HG02981 (cell line): ENCODE measurements around the gene C1QC.
"Not testable (repeated sequence)": the region's sequence is repeated elsewhere in the genome, so short reads cannot be mapped to it uniquely, and the experiment has no call there.

Experiments used
- ATAC-seq: cut with Tn5 transposase; IDR thresholded peaks from one replicate; pipeline ENCODE4 v1.9.1; 2021; ENCODE audit warnings: mild to moderate bottlenecking, moderate library complexity; ENCODE audit not compliant: unreplicated experiment

Gene C1QC

GRCh38 chr1:22645931-22646330 is 2.5 kb downstream of the C1QC start:
- no peak for ATAC-seq

- ATAC-seq: no peak
Observed at GRCh38 chr1:22646384-22646783, 3.0 kb downstream of the C1QC start.

- ATAC-seq: no peak
Observed at GRCh38 chr1:22650089-22650693, 6.8 kb downstream of the C1QC start.

GRCh38 chr1:22651941-22652856 is 8.8 kb downstream of the C1QC start:
- no peak for ATAC-seq

GRCh38 chr1:22652881-22653316 is 9.5 kb downstream of the C1QC start, which contains the start of gene C1QB:
Gene C1QB (plus strand): TSS chr1:22653236. CDS start chr1:22659463, 6,227 bp downstream.
- no peak for ATAC-seq

- ATAC-seq: no peak
Observed at GRCh38 chr1:22654692-22655091, 11.3 kb downstream of the C1QC start.

GRCh38 chr1:22658385-22659163 is 15.1 kb downstream of the C1QC start:
- no peak for ATAC-seq

- ATAC-seq: no peak
Observed at GRCh38 chr1:22660716-22661241, 17.3 kb downstream of the C1QC start.

- no peak for ATAC-seq
Observed at GRCh38 chr1:22661880-22662279, 18.4 kb downstream of the C1QC start.

GRCh38 chr1:22662318-22662717 is 18.9 kb downstream of the C1QC start:
- no peak for ATAC-seq

- ATAC-seq: no peak
Observed at GRCh38 chr1:22662986-22663408, 19.6 kb downstream of the C1QC start.

GRCh38 chr1:22665752-22666151 is 22.3 kb downstream of the C1QC start:
- ATAC-seq: no peak

GRCh38 chr1:22666412-22666811 is 23.0 kb downstream of the C1QC start:
- ATAC-seq: no peak

GRCh38 chr1:22668840-22669239 is 25.4 kb downstream of the C1QC start:
- not testable (repeated sequence) for ATAC-seq

GRCh38 chr1:22670352-22670975 is 27.0 kb downstream of the C1QC start:
- no peak for ATAC-seq

GRCh38 chr1:22671999-22672398 is 28.6 kb downstream of the C1QC start:
- ATAC-seq: no peak

GRCh38 chr1:22673486-22674409 is 30.3 kb downstream of the C1QC start:
- ATAC-seq: no peak

GRCh38 chr1:22674410-22674749 is 30.9 kb downstream of the C1QC start:
- ATAC-seq: no peak

- ATAC-seq: not testable (repeated sequence)
Observed at GRCh38 chr1:22676151-22676550, 32.7 kb downstream of the C1QC start.
